ENCODE measurements around the gene DYNC2I2. TPM values are rescaled to one million over a fixed set of nuclear protein-coding genes. Genes with fewer than 3 reads are reported as not detected.

Gene DYNC2I2
- polyA plus RNA-seq, 1 donor from 2014 or later = 82.5 TPM

GRCh38 chr9:128634651-128635262 lies 21.9 kb downstream of the DYNC2I2 start:
- H3K9me3 ChIP-seq (ENCODE audit: low read length) = no peaks in the 10 kb centered on the region
- H3K27me3 ChIP-seq (ENCODE audit: insufficient read depth, low read depth, low read length) = no peaks in the 10 kb centered on the region
- no peak overlapping the region for H3K9ac ChIP-seq (ENCODE audit: low read length)
- no peak overlapping the region for H3K27ac ChIP-seq (ENCODE audit: low read length)
- no peak overlapping the region for H3K4me3 ChIP-seq (ENCODE audit: low read length)
- H3K9me2 ChIP-seq (ENCODE audit: insufficient read depth, low read length) = no peaks in the 10 kb centered on the region
- TF ChIP-seq TAF1 (IDR thresholded peaks at IDR 0.05; ENCODE audit: low read depth) = no peak
- no peak for TF ChIP-seq RAD21 (conservative IDR thresholded peaks at IDR 0.05)
- no peak for TF ChIP-seq POLR2AphosphoS5 (IDR thresholded peaks at IDR 0.05)
- TF ChIP-seq SMC3 (conservative IDR thresholded peaks at IDR 0.05; ENCODE audit: poor library complexity) = no peak
- TF ChIP-seq EP300 (conservative IDR thresholded peaks at IDR 0.05; ENCODE audit: poor library complexity, severe bottlenecking) = no peak
- no peak for TF ChIP-seq EZH2 (IDR thresholded peaks at IDR 0.05; ENCODE audit: borderline replicate concordance, insufficient read depth, low read length, poor library complexity, severe bottlenecking)
- no peak for TF ChIP-seq CTCF (IDR thresholded peaks at IDR 0.05; ENCODE audit: poor library complexity, severe bottlenecking)
- TF ChIP-seq REST (IDR thresholded peaks at IDR 0.05; ENCODE audit: borderline replicate concordance) = no peak
- no peak for TF ChIP-seq MXI1 (conservative IDR thresholded peaks at IDR 0.05; ENCODE audit: poor library complexity, severe bottlenecking)
- H4K20me1 ChIP-seq (ENCODE audit: insufficient read depth) = no peaks in the 10 kb centered on the region
- H3K36me3 ChIP-seq (ENCODE audit: insufficient read depth, low read length) = peaks cover 8% of the 10 kb centered on the region
- H3K4me2 ChIP-seq (ENCODE audit: low read length) = no peak overlapping the region
- no peaks in the 10 kb centered on the region for H3F3A ChIP-seq (ENCODE audit: insufficient read depth, low read length, poor library complexity, severe bottlenecking)
- no peak overlapping the region for H2AFZ ChIP-seq (ENCODE audit: low read depth, low read length)
- no peaks in the 10 kb centered on the region for H3K79me2 ChIP-seq (replicated peaks; ENCODE audit: insufficient read depth, low read length)

- Histone ChIP-seq H3F3A (ENCODE audit: insufficient read depth, low read length, poor library complexity, severe bottlenecking) (no peaks in the 10 kb centered on the region), H3K27me3 (ENCODE audit: insufficient read depth, low read depth, low read length) (no peaks in the 10 kb centered on the region), H4K20me1 (ENCODE audit: insufficient read depth) (no peaks in the 10 kb centered on the region), H3K36me3 (ENCODE audit: insufficient read depth, low read length) (peaks cover 15% of the 10 kb centered on the region), H3K4me3 (ENCODE audit: low read length) (no peak overlapping the region), H3K27ac (ENCODE audit: low read length) (no peak overlapping the region), H3K9me2 (ENCODE audit: insufficient read depth, low read length) (no peaks in the 10 kb centered on the region), H3K9ac (ENCODE audit: low read length) (no peak overlapping the region), H3K9me3 (ENCODE audit: low read length) (no peaks in the 10 kb centered on the region), H3K79me2 (replicated peaks; ENCODE audit: insufficient read depth, low read length) (no peaks in the 10 kb centered on the region), H3K4me2 (ENCODE audit: low read length) (no peak overlapping the region), H2AFZ (ENCODE audit: low read depth, low read length) (no peak overlapping the region)
- TF ChIP-seq MXI1 (conservative IDR thresholded peaks at IDR 0.05; ENCODE audit: poor library complexity, severe bottlenecking) (no peak), EZH2 (IDR thresholded peaks at IDR 0.05; ENCODE audit: borderline replicate concordance, insufficient read depth, low read length, poor library complexity, severe bottlenecking) (no peak), REST (IDR thresholded peaks at IDR 0.05; ENCODE audit: borderline replicate concordance) (no peak), EP300 (conservative IDR thresholded peaks at IDR 0.05; ENCODE audit: poor library complexity, severe bottlenecking) (no peak), TAF1 (IDR thresholded peaks at IDR 0.05; ENCODE audit: low read depth) (no peak), POLR2AphosphoS5 (IDR thresholded peaks at IDR 0.05) (no peak), SMC3 (conservative IDR thresholded peaks at IDR 0.05; ENCODE audit: poor library complexity) (no peak), CTCF (IDR thresholded peaks at IDR 0.05; ENCODE audit: poor library complexity, severe bottlenecking) (no peak), RAD21 (conservative IDR thresholded peaks at IDR 0.05) (no peak)
Measured at GRCh38 chr9:128634111-128634510, 22.5 kb downstream of the DYNC2I2 start.
